ENCODE measurements around the gene NECAB2. TPM values are rescaled to one million over a fixed set of nuclear protein-coding genes. Genes with fewer than 3 reads are reported as not detected.

NECAB2 gene
- total and polyA plus RNA-seq, 2 of the 8 experiments (the other 6 are each of a cell fraction or from before 2014, with no cell fraction given) = 3.6 to 4.2 TPM

- TF ChIP-seq TBP (IDR thresholded peaks at IDR 0.05; ENCODE audit: low read depth, low read length) (no peak), PHF8 (conservative IDR thresholded peaks at IDR 0.05; ENCODE audit: low read depth, low read length) (no peak), SIX5 (IDR thresholded peaks at IDR 0.05; ENCODE audit: low read depth, low read length) (no peak), ASH2L (IDR thresholded peaks at IDR 0.05; ENCODE audit: low read length) (no peak), EZH2 (IDR thresholded peaks at IDR 0.05; ENCODE audit: low read depth, low read length, severe bottlenecking) (no peak), CEBPB (IDR thresholded peaks at IDR 0.05; ENCODE audit: low read depth, low read length) (no peak), EP300 (IDR thresholded peaks at IDR 0.05; ENCODE audit: borderline replicate concordance in 1 of 2, low read depth in 2 of 2, low read length in 2 of 2) (no peak), SAP30 (IDR thresholded peaks at IDR 0.05; ENCODE audit: insufficient read depth, insufficient replicate concordance, low read length) (no peak), RXRA (IDR thresholded peaks at IDR 0.05; ENCODE audit: insufficient read depth, low read depth, low read length) (no peak), MAFK (IDR thresholded peaks at IDR 0.05; ENCODE audit: low read depth, low read length) (no peak), GABPA (IDR thresholded peaks at IDR 0.05; ENCODE audit: borderline replicate concordance, insufficient read depth, low read length) (no peak), USF2 (IDR thresholded peaks at IDR 0.05; ENCODE audit: low read length) (peak; percentile 83), KDM1A (IDR thresholded peaks at IDR 0.05; ENCODE audit: borderline replicate concordance, low read length) (no peak), SIRT6 (IDR thresholded peaks at IDR 0.05; ENCODE audit: low read length) (no peak), CBX8 (IDR thresholded peaks at IDR 0.05; ENCODE audit: borderline replicate concordance, low read depth, low read length) (no peak), GTF2F1 (IDR thresholded peaks at IDR 0.05; ENCODE audit: borderline replicate concordance, low read depth, low read length) (no peak), POLR2AphosphoS5 (IDR thresholded peaks at IDR 0.05; ENCODE audit: low read depth, low read length) (no peak), SP1 (IDR thresholded peaks at IDR 0.05; ENCODE audit: low read depth, low read length) (peak; percentile 55; the same call in 1 of the 2 replicates), TAF1 (IDR thresholded peaks at IDR 0.05; ENCODE audit: low read depth, low read length) (0 out of 2 replicates have a peak, but pooled peaks have one; percentile 28), TCF12 (IDR thresholded peaks at IDR 0.05; ENCODE audit: low read depth, low read length) (no peak), CBX5 (IDR thresholded peaks at IDR 0.05; ENCODE audit: low read depth, low read length) (no peak), BCL11A (IDR thresholded peaks at IDR 0.05; ENCODE audit: low read depth in 2 of 2, low read length in 2 of 2) (no peak), KDM5A (IDR thresholded peaks at IDR 0.05; ENCODE audit: low read length) (no peak), KDM4A (IDR thresholded peaks at IDR 0.05; ENCODE audit: low read depth, low read length, severe bottlenecking) (no peak)
Measured at GRCh38 chr16:84013787-84014569, 45.9 kb downstream of the NECAB2 start (continued).
